NCI-H446 treated with DMSO at 0.1 percent for 48 hours (cell line): Measurements from ENCODE around the gene MCM7.
A peak's percentile ranks its signal among the peaks of the same experiment; 100 is the strongest.

Source experiments
- DNase-seq: peaks from one replicate; lab custom pipeline; 2025; lab: John Stamatoyannopoulos, UW

Gene MCM7

DNA sequence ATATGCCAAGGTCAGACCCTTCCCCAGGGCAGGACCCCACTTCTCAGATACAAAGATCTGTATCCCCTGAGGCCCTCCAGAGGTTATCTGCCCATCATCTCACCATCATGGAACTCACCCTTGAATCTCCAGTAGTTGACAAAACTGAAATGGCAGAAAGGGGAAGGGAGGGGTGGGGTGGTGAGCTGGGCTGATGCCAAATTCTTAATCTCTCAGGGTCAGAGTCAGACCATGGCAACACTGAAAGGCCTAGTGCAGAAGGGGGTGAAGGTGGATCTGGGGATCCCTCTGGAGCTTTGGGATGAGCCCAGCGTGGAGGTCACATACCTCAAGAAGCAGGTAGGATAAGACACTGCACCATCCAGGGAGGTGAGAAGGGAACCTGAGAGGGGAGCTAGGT, 21.4 kb upstream of the MCM7 start:
- no peak for DNase-seq

DNA sequence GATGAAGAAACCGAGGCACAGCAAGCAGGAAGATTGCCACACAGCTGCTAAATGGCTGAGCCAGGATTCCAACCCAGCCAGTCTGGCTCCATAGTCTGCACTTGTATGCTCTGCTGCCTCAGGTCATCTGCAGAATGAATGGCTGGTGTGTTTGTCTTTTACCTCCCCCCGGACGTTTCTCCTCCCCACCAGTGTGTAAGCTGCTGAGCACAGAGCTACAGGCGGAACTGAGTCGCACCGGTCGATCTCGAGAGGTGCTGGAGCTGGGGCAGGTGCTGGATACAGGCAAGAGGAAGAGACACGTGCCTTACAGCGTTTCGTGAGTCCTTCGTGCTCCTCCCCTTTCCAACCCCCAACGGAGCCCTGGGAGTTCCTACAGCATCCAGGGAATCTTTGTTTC, 20.9 kb upstream of the MCM7 start:
- no peak for DNase-seq

GRCh38 chr7:100120733-100121036, 19.5 kb upstream of the MCM7 start:
- DNase-seq, result no peak

DNA sequence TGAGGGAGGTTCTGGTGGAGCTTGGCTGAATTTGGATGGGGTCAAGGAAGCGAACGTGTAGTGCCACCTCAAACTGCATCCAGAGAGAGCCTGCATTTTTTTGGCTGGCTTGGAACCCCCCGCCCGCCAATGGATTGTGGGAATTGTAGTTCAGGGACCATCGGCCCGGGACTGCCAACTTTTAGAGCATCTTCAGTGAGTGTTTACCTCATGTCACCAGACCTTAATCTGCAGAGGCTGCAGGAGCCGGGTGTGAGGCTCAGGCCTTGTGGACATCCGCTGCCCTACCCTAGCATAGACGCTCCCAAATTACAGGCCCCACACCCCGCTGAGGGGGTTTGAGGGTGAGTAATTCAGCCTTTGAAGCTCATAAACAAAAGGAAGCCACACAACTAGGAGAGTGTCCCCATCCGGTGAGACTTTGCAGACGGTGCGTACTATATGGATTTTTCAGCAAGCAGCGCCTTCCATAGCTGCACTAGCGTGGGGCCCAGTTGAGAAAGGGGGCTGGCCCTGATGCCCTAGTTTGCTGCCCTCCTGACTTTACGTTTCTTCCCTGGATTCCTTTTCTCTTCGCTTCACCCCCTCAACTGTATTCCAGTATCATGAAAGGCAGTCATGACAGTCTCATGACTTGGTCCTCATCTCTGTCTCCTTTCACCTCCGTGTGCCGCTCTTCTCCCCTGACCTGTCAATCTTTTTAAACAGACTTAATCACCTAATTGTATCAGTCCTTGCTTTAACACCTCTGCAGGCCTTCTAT, 19.0 kb upstream of the MCM7 start:
- DNase-seq, result peak; percentile 50

GRCh38 chr7:100119072-100119969, 18.1 kb upstream of the MCM7 start, which contains the start of the genes CNPY4 and TAF6:
Gene CNPY4, plus strand, starts transcription at chr7:100119634. Its CDS starts 111 bp downstream, at chr7:100119745.
Gene TAF6, minus strand, starts transcription at chr7:100119358. Its CDS starts 5,149 bp downstream, at chr7:100114209.
- DNase-seq, result peak; percentile 84

- no peak for DNase-seq
These were observed 17.3 kb upstream of the MCM7 start for GRCh38 chr7:100118388-100119071.

DNA sequence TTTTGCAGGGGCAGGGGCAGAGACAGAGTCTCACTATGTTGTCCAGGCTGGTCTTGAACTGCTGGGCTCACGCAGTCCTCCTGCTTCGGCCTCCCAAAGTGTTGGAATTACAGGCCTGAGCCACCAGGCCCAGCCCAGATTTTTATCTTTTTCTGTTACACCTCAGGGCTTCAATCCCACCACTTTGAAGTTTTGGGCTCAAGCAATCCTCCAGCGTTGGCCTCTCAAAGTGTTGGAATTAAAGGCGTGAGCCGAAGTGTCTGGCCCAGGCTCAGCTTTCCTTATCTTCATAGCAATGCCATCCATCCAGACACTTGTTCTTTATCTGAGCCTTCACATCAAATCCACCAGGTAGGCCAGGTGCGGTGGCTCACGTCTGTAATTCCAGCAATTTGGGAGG, 13.8 kb upstream of the MCM7 start:
- no peak for DNase-seq

GRCh38 chr7:100111914-100112313, 10.7 kb upstream of the MCM7 start:
- DNase-seq, result no peak

- no peak for DNase-seq
These were observed 10.0 kb upstream of the MCM7 start for GRCh38 chr7:100111156-100111555.

DNA sequence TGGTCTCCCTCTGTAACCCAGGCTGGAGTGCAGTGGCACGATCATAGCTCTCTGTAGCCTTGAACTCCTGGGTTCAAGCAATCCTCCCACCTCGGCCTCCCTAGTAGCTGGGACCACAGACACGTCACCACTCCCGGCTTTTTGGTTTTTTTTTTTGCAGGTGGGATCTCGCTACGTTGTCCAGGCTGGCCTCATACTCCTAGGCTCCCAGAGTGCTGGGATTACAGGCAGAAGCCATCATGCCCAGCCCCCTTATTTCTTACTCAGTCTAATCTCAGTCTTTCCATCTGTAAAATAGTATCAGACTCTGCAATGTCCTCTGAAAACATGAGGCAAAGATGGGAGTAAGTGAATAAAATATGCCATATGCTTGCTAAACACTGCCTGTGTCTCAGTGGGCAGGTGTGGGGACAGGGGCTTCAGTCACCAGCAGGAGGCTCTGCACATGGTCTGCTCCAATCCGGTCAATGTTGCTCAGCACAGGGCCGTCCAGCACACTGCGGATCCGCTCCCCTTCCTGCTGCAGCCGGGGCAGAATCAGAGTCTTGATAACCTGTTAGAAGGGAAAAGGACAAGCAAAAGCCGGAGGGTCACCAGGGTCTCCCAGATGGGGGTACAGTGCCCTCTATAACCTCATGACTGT, 8.4 kb upstream of the MCM7 start:
- DNase-seq, result no peak

DNA sequence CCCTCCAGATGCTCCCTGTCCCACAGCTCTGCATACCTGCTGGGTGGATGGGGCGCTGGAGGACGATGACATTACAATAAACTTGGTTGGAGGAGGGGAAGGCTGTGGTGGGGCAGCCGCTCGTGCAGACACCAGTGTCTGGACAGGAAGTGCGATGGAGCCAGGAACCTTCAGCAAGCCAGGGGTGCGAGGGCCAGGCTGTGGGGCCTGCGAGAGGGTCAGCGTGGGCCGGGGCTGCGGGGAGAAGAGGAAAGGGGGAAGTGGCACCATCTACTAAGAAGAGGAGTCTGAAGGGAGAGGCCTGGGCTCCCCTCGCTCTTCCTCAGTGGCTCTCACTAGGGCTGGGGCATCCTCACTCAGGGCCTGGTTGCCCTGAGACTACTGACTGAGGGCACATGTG, 6.7 kb upstream of the MCM7 start:
- no peak for DNase-seq

DNA sequence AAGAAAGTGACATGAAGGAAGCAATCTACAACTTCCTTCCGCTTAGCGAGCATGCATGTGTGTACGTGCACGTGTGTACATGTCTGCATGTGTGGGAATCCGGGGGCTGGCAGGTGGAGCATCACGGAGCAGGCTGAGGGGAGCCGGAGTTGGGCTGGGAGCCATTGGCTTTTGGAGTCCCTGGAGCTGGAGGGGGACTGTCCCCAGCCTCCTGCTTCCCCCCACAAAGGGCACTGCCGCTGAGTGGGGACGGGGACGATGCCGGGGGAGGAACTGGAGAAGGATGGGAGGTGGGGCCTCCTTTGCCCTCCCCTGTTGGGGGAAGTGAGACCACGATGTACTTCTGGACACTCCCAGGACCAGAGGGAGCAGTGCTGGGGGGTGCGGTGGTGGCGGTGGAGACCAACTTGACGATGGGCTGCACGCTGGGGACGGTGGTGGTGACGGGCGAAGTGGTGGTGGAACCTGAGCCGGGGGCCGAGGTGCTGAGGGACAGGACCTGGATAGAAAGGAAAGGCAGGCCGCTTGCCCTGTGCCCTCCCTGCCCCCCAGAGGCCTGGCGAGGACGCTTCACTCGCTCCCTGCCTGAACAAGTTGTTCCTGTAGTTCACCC, 6.0 kb upstream of the MCM7 start:
- DNase-seq, result no peak

- no peak for DNase-seq
These were observed 5.4 kb upstream of the MCM7 start for GRCh38 chr7:100106633-100107032.

DNA sequence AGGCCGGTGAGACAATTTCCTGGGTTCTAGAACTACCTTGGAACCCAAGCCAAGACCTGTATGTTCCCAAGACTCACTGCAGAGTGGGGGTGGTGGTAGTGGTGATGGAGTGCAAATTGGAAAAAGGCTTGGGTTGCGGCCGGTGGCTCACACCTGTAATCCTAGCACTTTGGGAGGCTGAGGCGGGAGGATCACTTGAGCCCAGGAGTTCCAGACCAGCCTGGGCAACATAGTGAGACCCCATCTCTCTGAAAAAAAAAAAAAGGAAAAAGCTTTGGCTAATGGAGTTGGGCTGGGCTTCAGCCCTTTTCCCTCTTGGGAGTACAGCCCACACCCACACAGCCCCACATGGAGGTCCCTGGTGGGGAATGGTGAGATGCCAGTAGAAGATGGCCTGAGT, 4.3 kb upstream of the MCM7 start:
- no peak for DNase-seq

DNA sequence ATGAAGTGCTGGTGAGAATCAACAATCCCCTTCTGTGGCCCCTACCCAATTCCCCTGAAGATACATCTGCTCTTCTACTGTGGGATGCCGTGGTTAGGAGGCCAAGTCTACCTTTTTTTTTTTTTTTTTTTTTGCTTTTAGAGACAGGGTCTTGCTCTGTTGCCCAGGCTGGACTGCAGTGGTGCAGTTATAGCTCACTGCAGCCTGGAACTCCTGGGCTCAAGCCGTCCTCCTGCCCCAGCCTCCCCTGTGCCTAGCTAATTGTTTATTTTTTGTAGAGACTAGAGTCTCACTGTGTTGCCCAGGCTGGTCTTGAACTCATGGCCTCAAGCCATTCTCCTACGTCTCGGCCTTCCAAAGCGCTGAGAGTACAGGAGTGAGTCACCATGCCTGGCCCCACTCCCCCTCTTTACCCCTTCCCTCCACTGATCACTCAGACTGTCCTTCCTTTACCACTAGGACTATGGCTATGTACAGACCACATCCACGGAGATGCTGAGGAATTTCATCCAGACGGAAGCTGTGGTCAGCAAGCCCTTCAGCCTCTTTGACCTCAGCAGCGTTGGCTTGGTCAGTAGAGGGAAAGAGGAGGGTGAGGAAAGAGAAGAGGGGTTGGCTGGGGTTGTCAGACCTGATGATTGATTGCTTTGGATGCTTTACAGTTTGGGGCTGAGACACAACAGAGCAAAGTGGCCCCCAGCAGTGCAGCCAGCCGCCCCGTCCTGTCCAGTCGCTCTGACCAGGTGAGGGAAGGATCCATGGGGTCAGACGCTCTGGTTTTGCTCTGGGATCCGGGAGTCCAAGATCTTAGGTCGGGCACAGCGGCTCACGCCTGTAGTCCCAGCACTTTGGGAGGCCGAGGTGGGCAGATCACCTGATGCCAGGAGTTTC, 2.0 kb upstream of the MCM7 start:
- DNase-seq, result no peak

DNA sequence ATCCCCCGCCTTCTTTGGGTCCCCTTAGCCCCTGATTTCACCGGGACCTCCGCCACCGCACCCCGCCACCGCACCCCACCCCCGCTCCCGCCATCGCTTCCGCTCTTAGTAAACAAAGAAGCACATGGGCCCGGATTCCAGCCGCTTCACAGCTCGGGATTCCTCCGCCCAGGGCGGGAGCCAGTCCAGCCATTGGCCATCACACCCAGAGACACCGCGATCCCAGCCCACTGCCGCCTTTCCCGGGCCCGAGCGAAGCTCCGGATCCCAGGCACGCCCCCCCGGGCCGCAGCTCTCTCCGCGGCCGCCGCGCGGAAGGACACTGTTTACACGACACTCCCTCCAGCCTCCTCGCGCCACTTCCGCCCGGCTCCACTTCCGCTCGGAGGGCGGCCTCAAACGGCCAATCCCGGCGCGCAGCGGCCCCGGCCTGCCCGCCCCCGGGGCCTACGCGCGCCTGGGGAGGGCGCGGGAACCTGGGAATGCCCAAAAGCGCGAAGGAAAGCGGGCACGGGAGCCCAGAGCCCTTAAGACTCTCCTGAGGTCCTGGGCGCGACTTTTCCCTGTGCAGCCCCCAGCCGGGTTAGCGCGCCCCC, 679 bp downstream of the MCM7 start:
- peak; percentile 85 for DNase-seq

GRCh38 chr7:100099452-100099851, 1.7 kb downstream of the MCM7 start:
- no peak for DNase-seq

DNA sequence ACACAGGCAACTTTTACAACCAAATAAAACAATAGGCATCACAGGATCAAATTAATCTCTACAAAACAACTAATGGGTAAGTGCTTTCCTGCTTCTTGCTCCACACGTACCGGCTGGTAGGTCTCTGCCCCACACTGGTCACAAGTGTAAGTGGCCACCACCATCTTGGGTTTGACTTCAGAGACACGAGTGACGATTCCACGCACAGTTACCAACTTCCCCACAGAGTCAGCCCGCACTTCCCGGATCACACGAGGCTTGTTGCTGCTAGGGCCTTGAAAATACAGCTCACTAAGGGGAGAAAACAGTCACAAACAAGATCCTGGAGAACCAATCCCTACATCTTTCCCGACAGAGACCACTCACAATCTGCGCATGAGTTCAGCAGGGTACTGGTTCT, 2.3 kb downstream of the MCM7 start:
- no peak for DNase-seq

GRCh38 chr7:100095704-100096103, 5.5 kb downstream of the MCM7 start:
- no peak for DNase-seq

- DNase-seq, result no peak
These were observed 5.9 kb downstream of the MCM7 start for GRCh38 chr7:100095289-100095688.
